Muscle of arm (tissue), 12 donors: Measurements from ENCODE around the gene BBX. TPM values are rescaled to one million over a fixed set of nuclear protein-coding genes. Genes with fewer than 3 reads are reported as not detected.

Experiments
- DNase-seq: peaks from one replicate; pipeline ENCODE4 v3.0.0-alpha.2; 2013
- polyA plus RNA-seq, 12 donors: library from polyadenylated mRNA; unstranded; fragments of 120-200 nt; gene quantifications; one replicate each; pipeline ENCODE4 v1.2.1, GENCODE V29; 2013; ENCODE audit not compliant: insufficient read length in 12 of 12

BBX gene
- polyA plus RNA-seq, 12 donors = 38.2 to 106 (median 49.0) TPM

DNA sequence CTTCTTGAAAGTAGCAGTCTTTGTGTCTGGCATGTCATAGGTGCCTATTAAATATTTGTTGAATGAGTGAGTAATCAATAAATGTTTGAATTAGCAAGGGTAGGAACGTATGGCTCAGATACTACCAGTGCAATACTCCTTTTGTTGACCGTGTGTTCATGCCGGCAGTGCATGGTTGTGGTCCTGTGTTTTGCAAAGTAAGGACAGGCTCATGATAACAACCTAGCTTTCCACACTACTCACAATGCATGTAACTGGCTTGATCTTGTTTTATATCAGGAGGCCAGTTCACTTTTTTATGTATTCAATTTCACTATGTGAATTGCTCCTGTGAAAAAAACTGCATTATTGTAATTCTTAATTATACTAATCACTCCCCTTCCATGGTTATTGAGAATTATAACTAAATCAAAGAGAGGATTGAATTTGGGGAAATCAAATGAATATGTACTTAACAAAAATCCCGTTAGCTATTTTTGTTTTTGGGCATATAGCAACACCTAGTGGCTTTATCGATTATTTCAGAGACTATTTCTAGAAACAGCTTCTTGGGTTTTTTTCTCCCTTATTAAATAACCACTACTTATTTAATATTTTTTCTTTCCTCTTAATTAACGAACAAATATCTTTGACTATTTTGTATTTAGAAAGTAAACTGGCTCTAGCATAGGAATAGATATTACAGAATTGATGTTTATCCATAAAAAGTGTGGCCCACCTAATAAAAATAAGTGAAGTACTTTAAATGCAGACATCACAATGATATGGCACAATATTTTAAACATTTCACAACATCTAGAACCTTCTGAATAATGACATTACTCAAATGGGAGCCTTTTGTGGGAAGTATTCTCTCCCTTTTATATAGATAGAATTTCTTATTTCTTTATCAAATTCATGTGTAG, 218.5 kb downstream of the BBX start:
- DNase-seq = peak; percentile 23

DNA sequence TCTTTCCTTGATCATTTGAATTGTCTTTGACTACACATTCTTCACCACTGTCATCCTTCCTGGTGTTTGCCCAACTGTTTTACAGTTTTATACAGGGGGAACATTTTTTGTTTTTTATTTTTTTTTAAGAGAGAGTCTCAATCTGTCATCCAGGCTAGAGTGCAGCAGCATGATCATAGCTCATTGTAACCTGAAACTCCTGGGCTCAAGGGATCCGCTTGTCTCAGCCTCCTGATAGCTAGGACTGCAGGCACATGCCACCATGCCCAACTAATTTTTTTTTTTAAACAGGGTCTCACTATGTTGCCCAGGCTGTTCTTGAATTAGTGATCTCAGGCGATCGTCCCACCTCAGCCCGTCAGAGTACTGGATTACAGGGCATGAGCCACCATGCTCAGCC, 222.6 kb downstream of the BBX start:
- no peak for DNase-seq

DNA sequence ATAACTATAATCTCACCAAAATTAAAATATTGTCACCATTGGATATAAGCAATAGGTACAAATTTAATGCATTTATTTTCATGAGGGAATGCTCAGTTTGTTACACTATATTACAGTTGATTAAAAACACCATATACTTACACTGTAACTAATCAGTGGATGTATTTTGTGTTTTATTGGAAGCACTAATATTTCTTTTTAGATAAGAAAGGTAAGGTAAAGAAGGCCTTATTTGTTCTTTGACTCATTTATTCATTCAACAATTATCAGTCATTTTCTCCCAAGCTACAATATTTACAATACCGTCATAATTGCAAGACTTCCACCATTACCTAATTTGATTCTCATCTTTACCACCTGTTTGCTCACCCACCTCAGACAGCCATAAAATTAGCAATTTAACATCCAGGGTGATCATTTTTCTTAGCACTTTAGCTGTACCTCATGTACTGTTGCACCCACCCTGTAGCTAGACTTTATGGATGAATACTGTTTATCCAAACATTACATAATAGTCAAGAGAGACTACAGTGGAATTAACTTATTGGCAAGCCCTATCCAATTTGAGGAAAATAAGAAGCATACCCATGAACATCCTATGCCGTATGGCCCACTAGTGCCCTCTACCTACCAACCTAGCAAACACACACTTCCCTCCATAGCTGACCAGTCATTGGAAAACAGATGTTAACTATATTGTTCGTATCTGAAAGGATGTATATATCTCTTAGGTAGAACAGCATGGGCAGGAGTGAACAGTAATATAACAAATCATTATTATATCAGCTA, 229.6 kb downstream of the BBX start:
- DNase-seq = no peak

DNA sequence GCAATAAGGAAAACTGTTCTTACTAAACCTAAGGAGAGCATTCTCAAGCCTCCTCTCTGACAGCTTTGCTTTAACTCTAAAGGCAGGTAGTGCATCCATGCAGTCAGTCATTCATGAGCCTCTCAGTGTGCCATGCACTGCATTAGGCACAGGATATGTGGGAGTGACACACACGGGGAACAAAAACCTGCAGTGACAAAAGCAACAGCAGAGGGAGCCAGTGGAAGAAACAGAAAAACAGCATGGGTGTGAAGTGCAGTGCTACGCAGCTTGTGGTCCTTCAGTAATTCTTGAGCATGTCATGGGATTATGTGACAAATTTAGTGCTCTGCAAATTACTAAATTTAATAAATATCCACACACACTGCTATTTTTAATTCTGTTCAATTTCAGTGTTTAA, 230.7 kb downstream of the BBX start:
- no peak for DNase-seq

DNA sequence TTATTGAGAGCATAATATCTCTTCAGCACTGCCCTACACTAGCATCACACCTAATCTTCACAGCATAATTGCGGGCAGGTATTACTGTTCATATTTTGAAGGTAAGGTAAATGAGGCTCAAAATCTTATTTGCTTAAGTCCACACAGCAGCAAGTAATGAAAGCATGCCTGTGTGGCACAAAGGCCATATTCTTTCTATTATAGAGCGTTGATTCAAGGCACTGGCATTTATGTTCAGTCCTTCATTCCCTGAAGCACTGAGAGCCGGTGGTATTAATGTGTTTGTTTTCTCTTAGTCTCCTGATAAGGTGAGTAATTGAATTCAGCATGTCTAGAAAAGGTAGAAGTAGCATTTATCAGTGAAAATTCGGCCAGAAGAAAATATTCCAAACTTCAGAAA, 231.2 kb downstream of the BBX start:
- DNase-seq = no peak

DNA sequence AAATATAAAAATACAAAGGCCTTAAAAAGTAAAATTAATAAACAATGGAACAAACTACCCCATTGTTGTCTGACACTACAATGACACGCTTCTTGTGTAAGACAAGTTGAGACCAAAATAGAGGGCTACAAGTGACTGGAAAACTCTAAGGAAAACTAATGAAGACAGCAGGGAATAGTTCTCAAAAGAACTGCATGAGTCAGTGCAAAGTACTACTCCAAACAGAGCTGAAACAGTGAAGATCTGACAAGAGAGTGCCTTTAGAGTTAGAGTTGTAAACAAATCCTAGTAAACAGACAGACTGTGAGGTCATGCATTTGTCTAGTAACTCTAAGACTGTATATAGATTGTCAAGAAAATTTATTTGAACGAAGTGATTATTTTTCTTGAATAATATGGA, 233.9 kb downstream of the BBX start:
- no peak for DNase-seq

DNA sequence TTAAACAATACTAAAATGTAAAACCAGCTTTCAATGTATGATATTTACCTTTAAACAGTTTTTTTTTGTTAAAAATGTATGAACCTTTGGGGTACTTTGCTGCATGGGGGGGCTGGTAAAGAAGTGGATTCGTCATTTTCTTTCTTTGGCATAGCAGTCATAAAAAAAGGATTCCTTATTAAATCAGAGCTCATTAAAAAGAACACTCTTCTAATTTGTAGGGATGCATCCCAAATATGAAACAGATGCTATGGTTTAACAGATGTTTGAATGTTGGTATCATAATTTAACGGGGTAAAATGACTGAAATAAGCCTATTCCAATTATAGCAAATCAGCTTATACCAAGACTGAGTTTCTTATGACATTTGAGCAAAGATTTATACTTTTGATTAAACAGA, 234.4 kb downstream of the BBX start:
- no peak for DNase-seq

DNA sequence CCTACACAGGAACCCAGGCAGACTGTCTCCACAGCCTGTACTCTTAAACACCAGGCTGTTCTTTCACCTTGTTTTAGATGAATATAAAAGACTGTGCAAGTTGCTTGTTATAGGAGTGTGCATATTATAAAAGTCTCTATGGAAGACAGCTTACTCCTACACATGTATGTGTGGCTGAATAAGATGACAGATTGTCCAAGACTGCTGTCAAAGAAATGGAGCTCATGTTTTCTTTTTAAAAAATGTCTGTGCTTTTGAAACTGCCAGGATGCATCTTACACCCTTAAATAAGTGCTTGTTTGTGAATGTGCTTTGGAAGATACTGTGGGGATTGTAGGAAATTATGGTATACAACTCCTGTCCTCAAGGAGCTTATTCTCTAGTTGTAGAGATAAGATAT, 237.4 kb downstream of the BBX start:
- no peak for DNase-seq

DNA sequence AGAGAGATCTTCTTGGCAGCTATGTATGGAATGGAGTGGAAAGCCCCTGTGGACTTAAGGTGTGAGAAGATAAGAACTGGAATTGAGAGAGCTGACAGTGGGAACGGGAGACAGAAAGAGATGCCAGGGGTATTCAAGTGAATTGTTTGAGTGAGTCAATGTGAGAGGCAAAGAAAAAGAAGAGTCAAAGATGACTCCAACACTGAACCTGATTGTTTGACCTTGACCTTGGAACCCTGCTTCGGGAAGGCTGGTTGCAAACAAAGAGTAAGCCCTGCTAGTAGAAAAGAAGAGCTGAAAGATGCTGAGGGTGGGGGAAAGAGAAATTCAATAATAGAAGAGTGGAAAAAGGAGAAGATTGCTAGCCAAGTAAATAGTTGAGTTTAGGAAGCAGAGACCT, 238.6 kb downstream of the BBX start:
- no peak for DNase-seq

DNA sequence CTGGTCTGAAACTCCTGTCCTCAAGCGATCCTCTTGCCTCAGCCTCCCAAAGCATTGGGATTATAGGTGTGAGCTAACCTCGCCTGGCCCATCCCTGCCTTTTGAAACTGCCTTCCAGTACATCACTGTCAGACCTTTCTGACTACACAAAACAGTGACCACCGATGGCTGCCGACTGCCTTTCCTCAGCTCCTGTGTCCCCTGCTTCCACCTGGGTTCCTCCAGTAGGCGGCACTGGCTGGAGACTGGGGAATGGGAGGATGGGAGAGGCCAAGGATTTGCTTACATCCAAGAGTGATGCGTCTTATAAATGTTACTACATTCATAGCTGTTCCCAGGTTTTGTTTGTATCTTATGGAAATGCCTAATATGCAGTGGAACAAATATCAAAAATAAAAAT, 242.8 kb downstream of the BBX start:
- no peak for DNase-seq

DNA sequence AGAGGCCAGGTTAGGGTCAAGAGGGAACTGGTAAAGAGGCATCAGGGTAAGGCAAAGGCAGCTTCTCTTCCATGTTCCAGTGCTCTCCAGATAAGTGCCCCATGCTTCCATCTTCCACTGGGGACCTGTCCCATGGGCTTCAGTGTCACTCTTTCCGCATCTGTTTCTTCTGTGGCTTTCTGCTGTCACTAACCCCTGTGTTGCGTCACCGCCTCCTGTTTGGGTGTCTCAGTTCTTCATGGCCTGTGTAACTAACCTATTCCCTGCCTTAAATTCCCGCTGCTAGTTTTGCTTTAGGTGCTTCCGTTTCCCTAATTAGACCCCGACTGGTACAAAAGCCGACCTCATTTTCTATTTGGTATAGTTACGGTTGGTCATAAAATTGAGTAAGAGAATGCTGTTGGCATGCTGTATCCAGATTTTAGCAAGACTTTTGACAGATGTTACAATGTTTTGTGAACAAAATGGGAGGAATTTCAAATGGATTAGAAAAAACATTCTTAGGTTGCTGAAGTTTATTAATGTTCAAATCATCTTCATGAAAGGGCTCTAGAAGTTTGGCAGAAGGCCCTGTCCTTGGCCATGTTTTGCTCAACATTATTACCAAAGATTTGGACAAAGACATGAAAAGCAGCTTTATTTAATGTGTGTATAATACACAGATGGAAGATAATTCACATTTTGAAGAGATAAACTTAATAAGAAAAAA, 245.3 kb downstream of the BBX start:
- no peak for DNase-seq

DNA sequence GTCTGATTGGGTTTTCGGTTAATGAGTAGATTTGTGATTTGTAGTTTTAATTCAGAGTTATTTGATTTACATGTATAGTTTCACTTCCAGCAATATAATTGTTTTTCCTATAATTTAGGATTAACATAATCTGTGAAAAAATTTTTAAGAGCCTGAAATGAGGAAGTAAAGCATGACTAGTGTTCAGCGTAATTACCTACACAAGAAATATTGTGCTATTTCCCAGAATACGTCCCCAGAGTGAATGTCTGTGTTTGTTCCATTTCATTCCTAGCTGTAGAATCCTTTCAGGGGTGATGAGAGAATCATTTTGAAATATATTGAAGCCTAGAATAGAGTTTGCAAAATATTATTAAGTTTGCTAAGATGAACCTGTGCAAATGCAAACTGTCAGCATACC, 247.1 kb downstream of the BBX start:
- no peak for DNase-seq

DNA sequence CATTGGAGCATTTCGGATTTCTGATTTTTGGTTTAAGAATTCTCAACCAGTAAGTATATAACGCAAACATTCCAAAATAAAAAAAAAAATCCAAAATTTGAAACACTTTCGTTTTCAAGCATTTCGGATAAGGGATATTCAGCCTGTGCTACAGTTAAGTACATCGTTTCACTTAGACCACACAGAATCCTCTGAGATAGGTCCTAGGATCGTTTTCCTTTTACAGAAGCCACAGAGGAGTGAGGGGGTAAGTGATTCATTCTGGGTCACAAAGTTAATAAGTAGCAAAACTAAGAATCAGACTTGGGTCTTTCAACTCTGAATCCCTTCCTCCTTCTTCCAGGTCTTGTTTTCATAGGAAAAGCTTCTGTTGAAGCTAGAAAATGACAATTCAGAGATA, 249.3 kb downstream of the BBX start:
- no peak for DNase-seq

DNA sequence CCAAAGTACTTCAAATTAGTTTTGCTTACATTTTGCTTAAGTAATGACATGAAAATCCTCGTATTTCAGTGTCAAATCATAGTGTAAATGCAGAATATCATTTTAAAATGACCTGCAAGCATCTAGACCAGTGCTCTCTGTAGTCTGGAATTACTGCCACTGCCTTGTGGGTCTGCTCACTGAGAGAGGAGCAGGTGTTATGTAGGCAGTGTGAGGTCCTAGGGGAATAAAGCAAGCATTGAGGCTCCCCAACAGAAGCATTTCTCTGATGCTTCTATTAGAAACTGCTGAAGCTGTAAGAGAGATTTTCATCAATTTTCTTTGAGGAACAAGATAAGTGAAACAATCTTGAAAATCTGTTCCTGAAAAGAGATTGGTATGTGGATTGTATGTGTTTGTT, 253.2 kb downstream of the BBX start:
- no peak for DNase-seq

DNA sequence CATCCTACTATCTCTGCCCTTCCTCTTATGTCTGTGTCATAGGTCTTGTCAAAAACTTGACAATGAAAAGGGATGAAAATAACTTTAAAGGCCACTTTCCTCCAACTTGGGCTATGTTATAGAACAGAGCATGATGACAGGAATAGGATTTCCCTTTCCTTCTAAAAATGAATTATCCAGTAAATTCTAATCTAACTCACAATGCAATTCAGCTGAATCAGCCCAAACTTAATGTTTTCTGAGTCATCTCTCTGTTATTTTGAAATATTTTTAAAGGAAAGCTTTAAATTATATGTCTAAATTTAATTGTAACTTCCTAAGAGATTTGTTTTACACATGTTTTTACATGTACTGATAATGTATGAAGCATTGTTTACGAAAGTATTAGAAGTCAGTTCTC, 258.5 kb downstream of the BBX start:
- no peak for DNase-seq

DNA sequence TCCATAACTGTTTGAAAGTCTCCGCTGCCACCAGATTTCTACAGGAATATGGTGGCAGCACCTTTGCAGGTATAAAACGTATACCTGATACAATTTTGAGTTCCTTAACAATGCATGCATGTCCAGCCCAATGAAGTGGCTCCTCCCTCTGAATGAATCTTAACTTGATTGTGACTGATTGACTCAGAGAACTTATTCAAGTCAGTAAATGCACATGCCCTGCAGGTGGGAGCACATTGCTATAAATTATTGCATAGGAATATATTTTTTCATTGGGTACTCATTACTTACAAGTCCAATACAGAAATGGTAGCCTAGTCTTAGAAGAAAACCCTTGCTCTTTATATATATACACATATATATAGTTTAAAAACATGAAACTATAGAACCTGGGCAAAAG, 259.3 kb downstream of the BBX start:
- no peak for DNase-seq

DNA sequence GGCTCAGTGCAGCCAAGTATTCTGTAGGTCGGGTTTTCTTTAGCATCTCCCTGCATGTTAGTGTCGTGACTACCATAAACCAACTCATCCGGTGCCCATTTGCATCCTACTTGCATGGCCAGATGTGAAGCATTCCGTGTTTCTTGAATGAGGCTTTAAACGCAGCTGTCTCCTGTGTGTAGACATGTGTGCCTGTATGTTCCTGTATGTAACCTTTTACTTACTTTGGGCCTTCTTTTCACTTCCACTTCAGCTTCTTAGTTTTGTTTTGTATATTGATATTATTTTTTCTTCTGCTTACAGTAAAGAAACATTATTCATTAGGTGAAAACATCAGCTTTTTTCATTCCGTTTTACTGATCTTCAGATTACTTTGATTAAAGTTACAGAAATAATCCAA, 267.9 kb downstream of the BBX start:
- DNase-seq = no peak

DNA sequence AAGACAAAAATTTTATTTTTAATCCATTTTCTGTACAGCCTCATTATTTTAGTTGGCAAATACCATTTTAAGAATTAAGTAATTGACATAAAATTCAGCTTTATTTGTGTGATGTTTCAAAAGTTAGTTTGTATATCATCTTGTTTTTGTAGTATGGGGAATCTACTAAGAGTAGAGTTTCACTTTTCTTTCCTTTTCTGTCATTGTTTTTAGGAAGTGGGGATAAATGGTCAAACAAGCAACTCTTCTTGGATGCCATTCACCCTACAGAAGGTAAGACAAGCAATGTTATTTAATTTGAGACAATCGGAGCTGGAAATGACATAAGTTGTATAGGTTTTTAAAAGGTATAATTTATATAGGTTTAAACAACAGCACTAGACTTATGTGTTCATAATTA, 268.3 kb downstream of the BBX start:
- DNase-seq = no peak

DNA sequence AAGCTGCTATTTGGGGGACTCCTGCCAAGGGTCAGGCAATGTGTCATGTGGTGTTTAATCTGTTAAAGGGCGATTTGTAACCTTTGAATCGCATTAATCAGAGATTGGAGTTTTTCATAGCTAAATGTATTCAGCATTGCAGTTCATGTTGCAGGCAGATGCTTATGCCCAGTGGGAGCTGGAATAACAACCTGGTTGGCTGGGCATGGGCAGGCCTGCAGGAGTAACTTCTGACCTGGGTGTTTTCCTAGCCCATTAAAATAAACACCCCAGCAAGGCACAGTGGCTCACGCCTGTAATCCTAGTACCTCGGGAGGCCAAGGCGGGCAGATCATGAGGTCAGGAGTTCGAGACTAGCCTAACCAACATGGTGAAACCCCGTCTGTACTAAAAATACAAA, 268.7 kb downstream of the BBX start:
- DNase-seq = no peak

DNA sequence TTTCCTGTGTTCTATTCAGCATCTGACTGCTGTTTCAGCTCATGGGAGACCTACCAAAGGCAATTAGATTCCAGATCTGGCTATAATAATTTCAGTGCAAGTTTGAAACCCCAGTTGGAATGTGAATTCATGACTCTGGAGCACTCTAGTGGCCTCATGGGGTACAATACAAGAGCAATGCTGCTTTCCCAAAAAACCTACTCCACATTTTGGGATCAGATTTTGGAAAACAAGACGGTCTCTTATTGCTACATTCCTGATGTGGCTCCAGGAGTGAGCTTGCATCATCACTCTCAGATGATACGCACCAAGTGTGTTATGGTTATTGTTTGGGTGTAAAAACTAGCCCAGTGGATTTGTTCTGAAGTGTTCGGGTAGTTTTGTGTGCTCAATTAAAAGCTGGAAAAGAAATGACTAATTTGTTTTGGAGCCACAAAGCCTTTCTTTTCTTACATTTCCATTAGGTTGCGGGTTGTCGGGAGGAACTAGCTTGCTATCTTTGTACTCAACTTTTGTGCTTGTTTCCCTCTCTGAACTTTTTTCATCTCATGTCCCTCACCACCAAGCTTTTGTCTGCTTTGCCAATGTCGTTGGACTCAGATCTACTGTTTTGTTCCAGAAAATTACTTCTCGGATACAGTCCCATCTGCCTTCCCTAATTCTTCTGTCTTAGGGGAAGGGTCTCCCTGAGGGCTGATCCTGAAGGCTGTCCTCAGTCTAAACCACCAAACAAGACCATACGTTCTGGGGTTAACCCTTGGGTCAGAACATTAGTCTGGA, 272.1 kb downstream of the BBX start:
- DNase-seq = no peak

DNA sequence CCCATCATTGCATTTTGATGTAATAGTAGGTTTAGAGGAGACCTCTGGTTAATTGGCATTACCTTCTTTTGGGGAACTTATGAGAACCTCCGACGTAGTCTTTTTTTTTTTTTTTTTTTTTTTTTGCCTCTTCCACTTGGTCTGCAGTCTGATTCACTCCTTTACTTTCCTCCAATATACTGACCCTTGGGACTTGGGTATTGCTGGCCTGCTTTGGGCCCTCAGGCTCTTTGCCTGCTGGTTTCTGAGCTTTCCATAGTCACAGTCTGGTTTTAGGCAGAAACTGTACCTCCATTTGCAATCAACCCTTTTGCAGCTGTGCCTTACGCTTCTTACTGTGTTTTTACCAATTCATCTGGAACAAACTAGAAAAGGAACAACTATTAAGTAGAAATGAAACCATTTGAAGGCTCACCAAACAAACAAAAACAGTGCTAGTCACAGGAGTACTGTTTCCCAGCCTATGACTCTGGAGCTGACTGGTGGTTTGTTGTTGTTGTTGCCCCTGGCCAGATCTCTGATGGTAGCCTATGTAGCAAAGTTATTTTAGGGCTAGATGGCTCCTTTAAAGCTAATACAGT, 272.8 kb downstream of the BBX start:
- DNase-seq = no peak

DNA sequence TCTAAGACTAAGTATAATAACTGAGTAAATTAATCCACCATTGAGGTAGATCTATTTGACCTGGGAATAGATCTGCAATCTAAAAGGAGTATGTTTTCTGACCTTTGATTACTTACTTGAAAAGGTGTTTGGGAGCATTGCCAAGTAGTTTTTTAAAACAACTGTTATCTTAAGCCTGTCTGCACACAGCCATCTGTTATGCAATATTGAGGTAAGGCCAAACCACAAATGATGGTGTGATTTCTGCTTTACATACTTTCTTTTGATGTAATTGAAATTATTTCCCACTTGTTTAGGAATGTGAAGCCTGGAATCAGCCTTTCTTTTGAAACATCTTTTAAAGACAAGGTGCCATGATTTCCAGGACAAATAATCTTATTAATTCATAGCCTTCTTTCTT, 274.0 kb downstream of the BBX start:
- DNase-seq = no peak
